GM12878 (cell line): Measurements from ENCODE around the gene PRKAB1. TPM values are rescaled to one million over a fixed set of nuclear protein-coding genes. Genes with fewer than 3 reads are reported as not detected.

Source experiments
- BACH1 ChIP-seq: fragments of 450-650 bp; IDR thresholded peaks from 2 replicates; pipeline ENCODE4 v1.6.1; 2017; ENCODE audit warnings: mild to moderate bottlenecking, borderline replicate concordance
- BCL3 ChIP-seq: IDR thresholded peaks from 2 replicates; pipeline ENCODE4 v1.6.1; 2011; ENCODE audit warnings: borderline replicate concordance, low read depth, mild to moderate bottlenecking, moderate library complexity, low read length; ENCODE audit not compliant: insufficient read depth, poor library complexity, severe bottlenecking
- BCLAF1 ChIP-seq: fragments of 450-650 bp; IDR thresholded peaks from 2 replicates; pipeline ENCODE4 v1.6.1; 2017; ENCODE audit warnings: antibody characterized with exemption, mild to moderate bottlenecking, moderate library complexity
- EZH2 ChIP-seq: IDR thresholded peaks from 2 replicates; pipeline ENCODE4 v1.6.1; 2012; ENCODE audit warnings: low read depth, mild to moderate bottlenecking, control low read depth, inconsistent platforms, low read length, borderline replicate concordance; ENCODE audit not compliant: control insufficient read depth
- IKZF2 ChIP-seq, 2 experiments: fragments of 450-650 bp; IDR thresholded peaks; 2 replicates each; pipeline ENCODE4 v1.6.1; 2017; ENCODE audit warnings: mild to moderate bottlenecking in 2 of 2, moderate library complexity in 2 of 2
- NFYA ChIP-seq: IDR thresholded peaks from 2 replicates; pipeline ENCODE4 v1.6.1; 2011; ENCODE audit warnings: low read depth, mild to moderate bottlenecking, low read length, improper control_type of control experiment, borderline replicate concordance
- PAX5 ChIP-seq: IDR thresholded peaks from 2 replicates; pipeline ENCODE4 v1.6.1; 2011; ENCODE audit warnings: low read depth, low read length, borderline replicate concordance
- POLR2A ChIP-seq: IDR thresholded peaks from 2 replicates; pipeline ENCODE4 v1.6.1; 2011; ENCODE audit warnings: low read depth, mild to moderate bottlenecking, low read length
- POU2F2 ChIP-seq: IDR thresholded peaks from 3 replicates; pipeline ENCODE4 v1.6.1; 2011; ENCODE audit warnings: low read depth, mild to moderate bottlenecking, low read length, borderline replicate concordance
- RAD51 ChIP-seq: fragments of 450-650 bp; IDR thresholded peaks from 2 replicates; pipeline ENCODE4 v1.6.1; 2016; ENCODE audit warnings: moderate library complexity, mild to moderate bottlenecking, inconsistent platforms
- RELA ChIP-seq: fragments of 450-650 bp; IDR thresholded peaks from 2 replicates; pipeline ENCODE4 v1.8.0; 2014; ENCODE audit warnings: borderline replicate concordance; ENCODE audit not compliant: partially characterized antibody
- SREBF1 ChIP-seq: IDR thresholded peaks from 2 replicates; pipeline ENCODE4 v1.6.1; 2012; ENCODE audit warnings: mild to moderate bottlenecking, low read length
- SRF ChIP-seq, 2 experiments: IDR thresholded peaks; 2 replicates each; pipeline ENCODE4 v1.6.1; 2011; ENCODE audit warnings: low read depth in 2 of 2, low read length in 2 of 2, mild to moderate bottlenecking in 1 of 2, moderate library complexity in 1 of 2
- TBL1XR1 ChIP-seq: IDR thresholded peaks from 2 replicates; pipeline ENCODE4 v1.6.1; 2012; ENCODE audit warnings: low read depth, low read length, improper control_type of control experiment
- ZNF274 ChIP-seq: IDR thresholded peaks from one replicate; pipeline ENCODE4 v1.8.0; 2011; ENCODE audit not compliant: insufficient read length, insufficient read depth
- ZNF622 ChIP-seq: fragments of 450-650 bp; IDR thresholded peaks from 2 replicates; pipeline ENCODE4 v1.6.1; 2017; ENCODE audit warnings: mild to moderate bottlenecking, inconsistent platforms
- ZZZ3 ChIP-seq: IDR thresholded peaks from 2 replicates; pipeline ENCODE4 v1.6.1; 2011; ENCODE audit warnings: low read depth; ENCODE audit not compliant: control insufficient read depth, insufficient read length
- polyA plus RNA-seq, 11 experiments: library from polyadenylated mRNA; depleted of rRNA in 4 of 11; unstranded in 6 of 11; stranded (reverse) in 5 of 11; fragments of >200 nt; fragmentation: Nextera tagmentation in 4 of 11; fragmentation: Illumina TruSeq in 1 of 11; extraction: Ambion mirVana in 4 of 11; extraction: Trizol in 1 of 11; gene quantifications; 1 replicate in 1 of 11; 2 replicates in 10 of 11; pipeline versions ENCODE4 v1.2.1 to v1.2.3, GENCODE V29; 2011 to 2016; ENCODE audit warnings: inconsistent platforms in 2 of 11, missing spikeins in 2 of 11, low read depth in 1 of 11
- total RNA-seq, 4 experiments: library from RNA; depleted of rRNA in 3 of 4; stranded (reverse); fragments of >200 nt in 3 of 4; fragmentation: Illumina TruSeq in 1 of 4; extraction: Trizol in 1 of 4; gene quantifications; 2 replicates each; pipeline versions ENCODE4 v1.2.1 to v1.2.3, GENCODE V29; 2013 to 2021
- TF ChIP-seq, protein P1 (sequence below): fragments of 450-650 bp; IDR thresholded peaks from 2 replicates; pipeline ENCODE4 v1.6.1; 2017; ENCODE audit warnings: mild to moderate bottlenecking
- TF ChIP-seq, protein P2 (sequence below): IDR thresholded peaks from 2 replicates; pipeline ENCODE4 v1.6.1; 2011; ENCODE audit warnings: borderline replicate concordance, low read depth, mild to moderate bottlenecking, moderate library complexity, mixed read lengths, low read length; ENCODE audit not compliant: insufficient read depth; ENCODE audit errors: extremely low read length
- TF ChIP-seq, protein P3 (sequence below): fragments of 450-650 bp; IDR thresholded peaks from 2 replicates; pipeline ENCODE4 v1.6.1; 2017; ENCODE audit warnings: low read depth, mild to moderate bottlenecking, moderate library complexity

Gene PRKAB1
- total and polyA plus RNA-seq, 10 of the 15 experiments (the other 5 are each of a cell fraction or from before 2014, with no cell fraction given), result 24.6 to 85.0 (median 50.6) TPM

DNA sequence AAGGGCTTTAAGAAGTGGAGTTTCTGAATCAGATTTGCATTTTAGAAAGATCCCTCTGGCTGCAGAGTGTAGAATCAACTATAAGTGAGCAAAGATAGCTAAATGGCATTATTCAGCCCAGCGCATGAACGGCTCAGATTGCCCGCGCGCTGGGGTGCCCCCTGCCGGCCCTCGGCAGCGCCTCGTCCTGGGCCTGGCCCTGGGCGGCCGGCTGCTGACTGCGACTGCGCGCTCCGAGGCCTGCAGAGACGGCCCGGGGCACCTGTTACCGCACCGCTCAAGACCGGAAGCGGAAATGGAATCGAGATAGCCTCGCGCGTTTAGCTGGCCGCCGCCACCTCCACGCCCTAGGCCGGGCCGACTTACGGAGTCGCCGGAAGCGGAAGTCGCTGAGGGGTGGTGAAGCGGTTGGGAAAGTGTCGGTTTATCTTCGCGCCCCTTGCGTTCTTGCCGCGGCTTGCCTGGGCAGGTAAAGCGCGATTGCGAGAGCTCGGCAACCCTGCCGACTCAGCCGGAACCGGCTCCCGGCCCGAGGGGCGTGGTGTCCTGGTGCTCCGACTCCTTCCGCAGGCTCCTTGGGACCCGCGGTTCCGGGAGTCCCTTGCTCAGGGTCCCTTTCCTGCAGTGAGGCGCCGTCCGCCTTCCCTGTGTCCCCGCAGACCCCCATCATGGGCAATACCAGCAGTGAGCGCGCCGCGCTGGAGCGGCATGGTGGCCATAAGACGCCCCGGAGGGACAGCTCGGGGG lies at the start of gene PRKAB1 (continued):
- TF ChIP-seq BCLAF1 (no peak), BACH1 (peak; percentile 68), POU2F2 (peak; percentile 77; the same call in 2 of the 3 replicates), IKZF2 (IDR thresholded peaks at IDR 0.05) (peak; percentile 41 to 43; a peak in 3 of 4 replicates), TBL1XR1 (no peak; the same call in 1 of the 2 replicates), NFYA (no peak), EZH2 (no peak), SREBF1 (no peak), ZZZ3 (no peak), BCL3 (no peak), ZNF622 (no peak), SRF (IDR thresholded peaks at IDR 0.05; ENCODE audit: low read depth in 2 of 2, low read length in 2 of 2) (peak in 1 of 2 experiments; percentile 16; a peak in 1 of 4 replicates), POLR2A (peak; percentile 97), ZNF274 (no peak), RELA (peak; percentile 51), PAX5 (0 out of 2 replicates have a peak, but pooled peaks have one; percentile 40), RAD51 (no peak)
- TF ChIP-seq, protein P1, sequence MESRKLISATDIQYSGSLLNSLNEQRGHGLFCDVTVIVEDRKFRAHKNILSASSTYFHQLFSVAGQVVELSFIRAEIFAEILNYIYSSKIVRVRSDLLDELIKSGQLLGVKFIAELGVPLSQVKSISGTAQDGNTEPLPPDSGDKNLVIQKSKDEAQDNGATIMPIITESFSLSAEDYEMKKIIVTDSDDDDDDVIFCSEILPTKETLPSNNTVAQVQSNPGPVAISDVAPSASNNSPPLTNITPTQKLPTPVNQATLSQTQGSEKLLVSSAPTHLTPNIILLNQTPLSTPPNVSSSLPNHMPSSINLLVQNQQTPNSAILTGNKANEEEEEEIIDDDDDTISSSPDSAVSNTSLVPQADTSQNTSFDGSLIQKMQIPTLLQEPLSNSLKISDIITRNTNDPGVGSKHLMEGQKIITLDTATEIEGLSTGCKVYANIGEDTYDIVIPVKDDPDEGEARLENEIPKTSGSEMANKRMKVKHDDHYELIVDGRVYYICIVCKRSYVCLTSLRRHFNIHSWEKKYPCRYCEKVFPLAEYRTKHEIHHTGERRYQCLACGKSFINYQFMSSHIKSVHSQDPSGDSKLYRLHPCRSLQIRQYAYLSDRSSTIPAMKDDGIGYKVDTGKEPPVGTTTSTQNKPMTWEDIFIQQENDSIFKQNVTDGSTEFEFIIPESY, result no peak
- TF ChIP-seq, protein P2, sequence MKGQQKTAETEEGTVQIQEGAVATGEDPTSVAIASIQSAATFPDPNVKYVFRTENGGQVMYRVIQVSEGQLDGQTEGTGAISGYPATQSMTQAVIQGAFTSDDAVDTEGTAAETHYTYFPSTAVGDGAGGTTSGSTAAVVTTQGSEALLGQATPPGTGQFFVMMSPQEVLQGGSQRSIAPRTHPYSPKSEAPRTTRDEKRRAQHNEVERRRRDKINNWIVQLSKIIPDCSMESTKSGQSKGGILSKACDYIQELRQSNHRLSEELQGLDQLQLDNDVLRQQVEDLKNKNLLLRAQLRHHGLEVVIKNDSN, result no peak
- TF ChIP-seq, protein P3, sequence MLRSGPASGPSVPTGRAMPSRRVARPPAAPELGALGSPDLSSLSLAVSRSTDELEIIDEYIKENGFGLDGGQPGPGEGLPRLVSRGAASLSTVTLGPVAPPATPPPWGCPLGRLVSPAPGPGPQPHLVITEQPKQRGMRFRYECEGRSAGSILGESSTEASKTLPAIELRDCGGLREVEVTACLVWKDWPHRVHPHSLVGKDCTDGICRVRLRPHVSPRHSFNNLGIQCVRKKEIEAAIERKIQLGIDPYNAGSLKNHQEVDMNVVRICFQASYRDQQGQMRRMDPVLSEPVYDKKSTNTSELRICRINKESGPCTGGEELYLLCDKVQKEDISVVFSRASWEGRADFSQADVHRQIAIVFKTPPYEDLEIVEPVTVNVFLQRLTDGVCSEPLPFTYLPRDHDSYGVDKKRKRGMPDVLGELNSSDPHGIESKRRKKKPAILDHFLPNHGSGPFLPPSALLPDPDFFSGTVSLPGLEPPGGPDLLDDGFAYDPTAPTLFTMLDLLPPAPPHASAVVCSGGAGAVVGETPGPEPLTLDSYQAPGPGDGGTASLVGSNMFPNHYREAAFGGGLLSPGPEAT, result peak; percentile 49
